Stomach (tissue), 9 donors: ENCODE measurements around the gene LBX2. TPM values are rescaled to one million over a fixed set of nuclear protein-coding genes. Genes with fewer than 3 reads are reported as not detected.

Experiments
- DNase-seq, 2 donors: peaks; one replicate each; pipeline versions ENCODE4 v3.0.0 to v3.0.0-alpha.2; 2013 to 2019
- H3K27ac ChIP-seq, 5 donors: fragments of 200-600 bp in 4 of 5; sonication (generic) in 4 of 5; one replicate each; pipeline ENCODE4 v1.5.1; 2013 to 2019; ENCODE audit warnings: mild to moderate bottlenecking in 1 of 5, moderate library complexity in 1 of 5
- H3K27me3 ChIP-seq, 3 donors: fragments of 200-600 bp; sonication (generic); one replicate each; pipeline ENCODE4 v1.5.1; 2017 to 2019; ENCODE audit warnings: mixed run types in 1 of 3
- H3K36me3 ChIP-seq, 4 donors: fragments of 200-600 bp; sonication (generic); 1 replicate in 3 of 4; 2 replicates in 1 of 4; pipeline ENCODE4 v1.5.1; 2016 to 2019
- H3K4me1 ChIP-seq, 4 donors: fragments of 200-600 bp; sonication (generic); one replicate each; pipeline ENCODE4 v1.5.1; 2016 to 2019
- H3K4me3 ChIP-seq, 4 donors: fragments of 200-600 bp; sonication (generic) in 3 of 4; one replicate each; pipeline ENCODE4 v1.5.1; 2016 to 2019; ENCODE audit warnings: mild to moderate bottlenecking in 1 of 4
- H3K9me3 ChIP-seq, 4 donors: fragments of 200-600 bp; sonication (generic); one replicate each; pipeline ENCODE4 v1.5.1; 2016 to 2019
- CTCF ChIP-seq, 7 experiments: fragments of 450-650 bp in 4 of 7; fragments of 200-600 bp in 3 of 7; sonication (generic) in 3 of 7; IDR thresholded peaks; one replicate each; pipeline ENCODE4 v1.5.1; 2016 to 2019; ENCODE audit warnings: antibody characterized with exemption in 7 of 7, control low read depth in 2 of 7, mild to moderate bottlenecking in 1 of 7
- EP300 ChIP-seq: sonication (generic); formaldehyde crosslinking; IDR thresholded peaks from one replicate; pipeline ENCODE4 v1.6.1; 2017; ENCODE audit warnings: antibody characterized with exemption
- POLR2A ChIP-seq, 4 donors: fragments of 450-650 bp; IDR thresholded peaks; one replicate each; pipeline ENCODE4 v1.6.1; 2016; ENCODE audit warnings: antibody characterized with exemption in 4 of 4, control low read depth in 2 of 4, mild to moderate bottlenecking in 1 of 4, moderate library complexity in 1 of 4
- POLR2AphosphoS5 ChIP-seq, 3 donors: sonication (generic); formaldehyde crosslinking; IDR thresholded peaks; one replicate each; pipeline ENCODE4 v1.6.1; 2016; ENCODE audit warnings: antibody characterized with exemption in 3 of 3
- WGBS, 5 donors: extraction: QIAGEN DNeasy Blood & Tissue Kit in 3 of 5; methylation state at CpG; one replicate each; pipeline versions ENCODE4 v1.1.5 to v1.1.7; 2013 to 2018; 5-methylcytosine and 5-hydroxymethylcytosine counted together
- intact Hi-C: fragments of 100-400 bp; cut with DNase I; formaldehyde crosslinking; loops from one replicate; pipeline ENCODE4 v1.15.1; 2023; ENCODE audit warnings: low total_unique reads
- polyA plus RNA-seq, 3 donors: library from polyadenylated mRNA; stranded (reverse); fragments of 200-250 nt; gene quantifications; one replicate each; pipeline ENCODE4 v1.2.3, GENCODE V29; 2013
- total RNA-seq, 5 donors: library from RNA; depleted of rRNA; stranded (reverse); fragments of >200 nt; gene quantifications; one replicate each; pipeline versions ENCODE4 v1.1.0 to v1.2.3, GENCODE V29; 2014 to 2016
- donor health status: healthy with polysubstance abuse.
- donor health status: Bipolar disorder and iron deficiency.
- donor health status: healthy.

The LBX2 gene
- total and polyA plus RNA-seq, 8 donors, result 1.1 to 2.6 (median 1.2) TPM; not detected in 3

- Histone ChIP-seq H3K4me3 (peak overlapping the region in 3 of 4 donors; percentile 34 to 55 (median 39)), H3K4me1 (peaks cover 32 to 39% (median 35%) of the 10 kb centered on the region in 4 donors), H3K27me3 (peaks cover 38 to 93% (median 84%) of the 10 kb centered on the region in 3 donors), H3K27ac (no peak overlapping the region), H3K36me3 (no peaks in the 10 kb centered on the region), H3K9me3 (no peaks in the 10 kb centered on the region)
- intact Hi-C loops, result no loop called here
- TF ChIP-seq POLR2AphosphoS5 (IDR thresholded peaks at IDR 0.05) (no peak), CTCF (IDR thresholded peaks at IDR 0.05) (no peak), POLR2A (IDR thresholded peaks at IDR 0.05) (no peak), EP300 (no peak)
- WGBS, 5 donors, result 70 to 74% (median 73%) methylated on average over 13 of the region's 13 CpGs
- no peak for DNase-seq
Observed at GRCh38 chr2:74516650-74517049, 17.2 kb upstream of the LBX2 start.

GRCh38 chr2:74515981-74516633, 16.7 kb upstream of the LBX2 start:
- peak; percentile 62 to 90 for DNase-seq
- Histone ChIP-seq H3K9me3 (no peaks in the 10 kb centered on the region), H3K36me3 (no peaks in the 10 kb centered on the region), H3K27ac (no peak overlapping the region), H3K4me1 (peaks cover 32 to 39% (median 35%) of the 10 kb centered on the region in 4 donors), H3K27me3 (peaks cover 38 to 99% (median 89%) of the 10 kb centered on the region in 3 donors), H3K4me3 (peak overlapping the region; percentile 26 to 55 (median 36))
- intact Hi-C loops, result no loop called here
- TF ChIP-seq EP300 (no peak), CTCF (IDR thresholded peaks at IDR 0.05) (no peak), POLR2AphosphoS5 (IDR thresholded peaks at IDR 0.05) (no peak), POLR2A (IDR thresholded peaks at IDR 0.05) (no peak)
- 6 to 11% (median 8%) methylated on average over 46 to 72 of the region's 72 CpGs for WGBS, 5 donors

GRCh38 chr2:74515271-74515980, 16.0 kb upstream of the LBX2 start:
- H3K36me3 ChIP-seq, result no peaks in the 10 kb centered on the region
- TF ChIP-seq POLR2AphosphoS5 (IDR thresholded peaks at IDR 0.05) (no peak), POLR2A (IDR thresholded peaks at IDR 0.05) (no peak), CTCF (IDR thresholded peaks at IDR 0.05) (no peak), EP300 (no peak)
- no peaks in the 10 kb centered on the region for H3K9me3 ChIP-seq
- peaks cover 38 to 100% (median 94%) of the 10 kb centered on the region in 3 donors for H3K27me3 ChIP-seq
- intact Hi-C loops, result no loop called here
- WGBS, 5 donors, result 5 to 14% (median 6%) methylated on average over 26 to 60 of the region's 60 CpGs
- no peak overlapping the region for H3K27ac ChIP-seq
- peak overlapping the region; percentile 26 to 55 (median 36) for H3K4me3 ChIP-seq
- peaks cover 32 to 39% (median 35%) of the 10 kb centered on the region in 4 donors for H3K4me1 ChIP-seq
- peak in 1 of 2 donors; percentile 56 for DNase-seq

- Histone ChIP-seq H3K27me3 (peaks cover 38 to 100% (median 90%) of the 10 kb centered on the region in 3 donors), H3K27ac (no peak within 1 kb of the TSS), H3K4me1 (peaks cover 32 to 39% (median 35%) of the 10 kb centered on the region in 4 donors), H3K9me3 (no peaks in the 10 kb centered on the region), H3K4me3 (peak within 1 kb of the TSS in 3 of 4 donors; percentile 16 to 55 (median 18)), H3K36me3 (no peaks in the 10 kb centered on the region)
- intact Hi-C loops, result no loop called here
- 3 to 8% (median 4%) methylated on average over 35 to 82 of the region's 82 CpGs for WGBS, 5 donors
- TF ChIP-seq POLR2A (IDR thresholded peaks at IDR 0.05), result no peak
- TF ChIP-seq POLR2AphosphoS5 (IDR thresholded peaks at IDR 0.05), result no peak
- DNase-seq, result no peak
Observed at GRCh38 chr2:74514368-74515270, 15.2 kb upstream of the LBX2 start, which contains the start of gene TLX2. Gene TLX2 (plus strand): TSS chr2:74514450. CDS start chr2:74514807, 357 bp downstream.
